Measurements from ENCODE around the gene PSG7.
"Not testable (repeated sequence)": the region's sequence is repeated elsewhere in the genome, so short reads cannot be mapped to it uniquely, and the experiment has no call there.

PSG7 gene

DNA sequence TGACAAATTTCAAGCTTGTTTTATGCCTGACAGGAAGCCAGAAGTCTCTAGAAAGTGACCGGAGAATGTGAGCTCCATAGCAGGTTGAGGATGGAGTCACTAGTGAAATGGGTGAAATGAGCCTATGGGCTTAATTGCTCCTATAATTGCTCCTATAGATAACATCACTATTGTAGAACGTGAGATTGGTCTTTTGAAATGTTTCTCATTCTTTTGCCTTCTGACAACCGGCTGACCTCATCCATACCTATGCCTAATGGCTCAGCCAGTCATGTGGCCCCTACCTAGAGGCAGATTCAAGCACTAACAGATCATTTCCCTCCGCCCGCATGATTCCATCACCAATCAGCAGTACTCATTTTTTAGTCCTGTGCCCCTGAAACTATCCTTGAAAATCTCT lies 23.5 kb downstream of the PSG7 start:
- DNase-seq, result not testable (repeated sequence)

DNA sequence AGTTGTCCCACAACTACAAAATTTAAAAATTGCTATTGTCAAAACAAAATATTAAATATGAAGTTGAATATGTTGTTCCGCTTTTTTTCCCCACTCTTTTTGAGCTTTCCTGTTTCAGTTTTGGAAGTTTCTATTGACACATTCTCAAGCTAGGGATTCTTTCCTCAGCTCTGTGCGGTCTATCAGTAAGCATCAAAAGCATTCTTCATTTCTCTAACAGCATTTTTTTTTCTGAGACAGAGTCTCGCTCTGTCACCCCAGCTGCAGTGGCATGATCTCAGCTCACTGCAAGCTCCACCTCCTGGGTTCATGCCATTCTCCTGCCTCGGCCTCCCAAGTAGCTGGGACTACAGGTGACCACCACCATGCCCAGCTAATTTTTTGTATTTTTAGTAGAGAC lies 24.1 kb downstream of the PSG7 start:
- not testable (repeated sequence) for DNase-seq

DNA sequence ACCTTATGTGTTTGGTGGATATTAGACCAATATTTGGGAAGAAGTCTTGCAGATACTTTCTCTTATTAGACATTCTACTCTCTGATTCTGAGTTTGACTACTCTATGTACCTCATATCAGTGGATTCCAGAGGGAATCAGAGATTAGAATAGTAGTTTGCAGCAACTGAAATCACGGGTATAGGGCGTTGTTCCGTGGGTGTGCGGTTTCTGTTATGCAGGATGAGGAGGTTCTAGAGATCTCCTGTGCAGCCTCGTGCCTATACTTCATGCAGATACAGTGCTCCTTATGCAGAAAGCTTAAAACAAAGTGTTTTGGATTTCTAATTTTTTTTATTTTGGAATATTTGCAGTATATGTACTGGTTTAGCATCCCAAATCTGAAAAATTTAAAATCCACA lies 25.3 kb downstream of the PSG7 start:
- DNase-seq, result not testable (repeated sequence)

DNA sequence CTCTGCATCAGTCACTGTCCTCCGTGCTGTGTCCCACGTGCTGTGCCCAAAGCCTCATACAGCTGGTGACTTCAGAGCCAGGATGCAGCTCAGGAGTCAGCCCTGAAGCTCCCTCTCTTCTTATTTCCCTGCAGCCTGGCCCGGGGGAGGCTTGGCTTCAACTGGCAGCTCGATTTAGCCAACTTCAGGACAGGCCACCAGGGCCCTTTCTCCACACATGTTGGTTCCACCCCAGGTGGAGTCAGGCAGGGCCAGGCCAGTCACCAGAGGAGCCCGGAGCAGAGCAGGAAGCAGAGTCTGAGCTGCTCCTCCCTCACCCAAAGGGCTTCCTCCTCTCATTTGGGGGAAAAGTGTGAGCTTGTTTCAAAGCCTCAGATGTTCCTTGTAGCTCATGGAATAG lies 30.8 kb downstream of the PSG7 start:
- DNase-seq, result not testable (repeated sequence)

DNA sequence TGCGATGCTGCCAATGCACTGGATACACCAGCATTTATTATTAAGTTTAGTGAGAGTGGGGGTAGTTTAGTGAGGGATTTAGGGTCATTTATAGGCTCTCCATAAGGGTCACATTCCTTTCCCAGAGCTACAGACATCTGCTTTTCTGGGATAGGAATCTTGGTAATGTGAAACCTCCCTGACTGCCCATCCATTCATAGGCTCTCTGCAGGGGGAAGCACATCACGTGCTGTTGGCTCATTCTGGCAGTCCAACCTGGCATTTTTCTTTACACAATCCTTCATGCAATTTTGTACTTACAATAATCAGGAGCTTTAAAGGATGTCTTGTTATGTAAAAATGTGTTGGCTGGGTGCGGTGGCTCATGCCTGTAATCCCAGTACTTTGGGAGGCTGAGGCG lies 36.4 kb downstream of the PSG7 start:
- not testable (repeated sequence) for DNase-seq

DNA sequence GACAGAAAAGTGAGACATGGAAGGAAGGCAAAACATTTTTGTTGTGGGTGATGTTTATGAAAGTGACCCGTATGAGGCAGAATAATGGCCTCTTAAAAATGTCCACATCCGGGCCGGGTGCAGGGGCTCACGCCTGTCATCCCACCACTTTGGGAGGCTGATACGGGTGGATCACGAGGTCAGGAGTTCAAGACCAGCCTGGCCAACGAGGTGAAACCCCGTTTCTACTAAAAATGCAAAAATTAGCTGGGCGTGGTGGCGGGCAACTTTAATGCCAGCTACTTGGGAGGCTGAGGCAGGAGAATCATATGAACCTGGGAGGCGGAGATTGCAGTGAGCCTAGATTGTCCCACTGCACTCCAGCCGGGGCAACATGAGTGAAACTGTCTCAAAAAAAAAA lies 37.3 kb downstream of the PSG7 start:
- DNase-seq, result not testable (repeated sequence)

DNA sequence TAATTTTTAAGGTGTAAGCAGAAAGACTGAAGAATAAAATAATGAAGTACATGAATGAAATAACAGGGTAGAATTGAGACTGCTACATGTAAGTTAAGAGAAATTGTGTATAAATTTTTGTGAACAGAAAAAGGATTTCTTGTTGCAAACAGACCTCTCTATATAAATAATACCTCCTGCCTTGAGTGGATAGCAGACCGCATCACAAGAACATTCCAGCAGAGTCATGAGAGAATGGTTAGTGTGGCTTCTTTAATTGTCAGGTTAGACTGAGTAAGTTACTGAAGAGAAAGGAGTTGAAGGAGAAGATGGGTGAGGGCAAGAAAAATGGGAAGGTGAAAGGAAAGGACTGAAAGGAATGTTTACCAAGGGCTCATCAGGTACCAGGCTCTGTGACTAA lies 37.9 kb downstream of the PSG7 start:
- not testable (repeated sequence) for DNase-seq

DNA sequence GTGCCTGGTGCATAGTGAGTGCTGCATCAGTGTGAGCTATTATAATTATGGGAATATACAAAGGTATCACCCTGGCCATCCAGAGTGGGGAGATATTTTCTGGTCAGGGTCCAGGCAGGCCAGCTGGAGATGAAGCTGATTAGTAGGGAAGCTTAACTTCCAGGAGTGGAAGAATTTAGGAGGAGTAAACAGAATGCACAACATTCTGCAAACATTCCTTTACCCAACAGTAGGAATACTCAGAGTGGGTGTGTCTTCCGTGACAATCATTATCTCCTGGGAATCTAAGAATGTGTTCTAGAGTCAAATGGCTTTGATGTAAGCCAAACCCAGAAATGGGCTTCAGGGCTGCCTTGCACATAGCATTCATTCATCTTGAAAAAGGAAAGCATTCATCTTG lies 38.4 kb downstream of the PSG7 start:
- DNase-seq, result not testable (repeated sequence)

DNA sequence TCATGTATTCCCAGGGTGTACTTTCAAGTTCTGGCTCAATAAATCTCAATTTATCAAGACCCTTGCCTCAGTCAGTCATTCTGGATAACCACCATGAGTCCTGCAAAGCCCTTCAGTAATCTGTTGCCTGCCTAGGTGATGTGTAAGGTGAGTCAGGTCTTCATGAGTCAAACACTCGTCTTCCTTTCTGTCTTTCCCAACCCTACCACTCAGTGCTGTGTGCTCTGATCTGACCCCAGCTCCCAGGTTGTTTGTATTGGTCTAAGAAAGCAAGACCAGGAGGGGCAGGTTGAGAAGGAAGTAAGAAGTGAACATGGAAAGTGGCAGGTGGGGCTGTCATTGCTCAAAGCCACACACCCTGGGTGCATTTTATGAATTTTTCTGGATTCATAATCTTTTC lies 39.3 kb downstream of the PSG7 start:
- not testable (repeated sequence) for DNase-seq

DNA sequence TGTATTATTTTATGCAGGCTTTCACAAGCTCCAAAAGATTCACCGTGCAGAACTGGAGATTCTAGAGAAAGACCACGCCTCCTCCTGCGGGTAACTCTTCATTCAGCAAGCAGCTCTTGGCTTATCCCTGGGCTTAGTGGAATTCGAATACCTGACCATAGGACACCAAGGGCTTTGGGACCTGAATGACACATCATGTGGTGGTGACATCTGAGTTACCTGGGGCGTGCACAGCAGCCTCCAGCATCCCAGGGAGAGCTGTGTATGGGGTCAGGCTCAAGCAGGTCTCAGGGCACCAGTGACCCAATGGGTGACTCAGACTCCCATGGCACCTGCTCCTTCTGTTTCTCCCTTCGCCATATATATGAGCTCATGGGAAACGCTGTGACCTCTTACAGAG lies 46.6 kb downstream of the PSG7 start:
- not testable (repeated sequence) for DNase-seq

DNA sequence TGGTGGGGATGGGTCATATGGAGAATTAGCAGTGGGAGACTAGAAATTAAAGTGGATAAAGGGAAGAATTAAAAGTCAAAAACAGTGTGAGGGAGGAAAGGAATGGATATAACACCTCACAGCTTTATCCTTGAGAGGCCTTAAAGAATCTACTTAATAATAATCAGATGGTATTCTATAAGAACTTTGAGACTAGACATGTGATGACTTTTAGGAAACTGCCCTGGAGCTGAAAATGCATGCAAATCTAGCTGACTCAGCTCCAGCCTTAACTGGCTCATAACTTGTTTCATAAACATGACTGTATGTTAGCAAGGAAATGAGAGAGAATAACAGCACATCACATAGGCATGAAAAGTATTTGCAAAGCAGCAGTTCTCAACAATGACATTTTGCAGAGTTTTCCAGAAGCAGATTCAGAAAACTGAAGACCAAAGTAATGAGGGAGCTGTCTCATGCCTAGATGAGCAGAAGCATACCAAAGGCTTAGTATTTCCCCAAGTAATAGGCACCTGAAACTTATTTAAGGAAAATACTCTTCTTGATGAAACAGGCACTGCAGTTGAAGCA lies 49.0 kb downstream of the PSG7 start:
- DNase-seq, result peak; percentile 22

DNA sequence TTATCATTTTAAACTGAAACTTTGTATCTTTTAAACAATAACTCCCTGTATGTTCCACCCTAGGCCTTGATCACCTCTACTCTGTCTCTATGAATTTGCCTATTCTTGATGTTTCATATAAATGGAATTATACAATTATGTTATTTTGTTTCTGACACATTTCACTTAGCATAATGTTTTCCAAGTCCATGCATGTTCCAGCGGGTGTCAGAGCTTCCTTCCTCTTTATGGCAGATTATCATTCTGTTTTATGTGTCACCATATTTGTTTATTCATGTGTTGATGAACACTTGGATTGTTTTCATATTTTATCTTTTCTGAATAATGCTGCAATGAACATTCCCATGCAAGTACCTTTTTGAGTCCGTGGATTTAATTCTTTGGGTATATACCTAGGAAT lies 54.3 kb downstream of the PSG7 start:
- not testable (repeated sequence) for DNase-seq

DNA sequence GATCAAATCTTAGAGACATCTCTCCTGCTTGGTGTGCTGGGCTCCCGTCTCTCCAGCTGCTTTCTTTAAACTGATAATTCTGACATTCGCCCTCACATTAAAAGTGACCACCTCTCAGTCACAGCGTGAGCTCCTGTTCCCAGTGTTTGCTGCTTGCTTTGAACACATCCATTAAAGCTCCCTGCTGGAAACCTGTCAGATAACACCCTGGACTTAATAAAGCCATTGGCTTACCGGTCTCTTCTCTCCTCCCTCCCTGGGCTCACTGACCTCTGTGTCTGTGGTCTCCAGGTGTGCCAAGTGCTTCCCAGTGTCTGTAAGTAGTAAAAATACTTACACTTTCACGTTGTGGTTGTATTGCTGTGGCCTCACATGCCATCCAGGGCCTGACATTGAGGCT lies 55.0 kb downstream of the PSG7 start:
- DNase-seq, result not testable (repeated sequence)

DNA sequence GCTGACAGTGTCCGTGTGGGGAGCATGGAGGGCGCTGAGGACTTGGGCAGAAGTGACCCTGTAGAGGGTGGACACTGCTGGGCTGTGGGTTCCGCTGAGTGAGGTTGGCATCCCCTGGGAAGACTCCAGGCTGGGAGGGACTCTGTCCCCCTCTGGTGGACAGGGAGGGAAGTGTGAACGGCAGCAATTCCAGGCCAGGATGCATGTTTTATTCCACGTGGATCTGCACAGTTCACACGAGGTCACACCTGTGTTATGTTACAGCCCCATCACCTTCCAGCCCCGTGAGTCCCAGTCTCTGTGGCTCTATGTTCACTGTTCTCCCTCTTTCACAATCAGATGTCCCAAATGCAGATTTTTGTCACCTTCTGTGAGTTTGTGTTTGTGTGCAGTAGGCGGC lies 55.7 kb downstream of the PSG7 start:
- not testable (repeated sequence) for DNase-seq

DNA sequence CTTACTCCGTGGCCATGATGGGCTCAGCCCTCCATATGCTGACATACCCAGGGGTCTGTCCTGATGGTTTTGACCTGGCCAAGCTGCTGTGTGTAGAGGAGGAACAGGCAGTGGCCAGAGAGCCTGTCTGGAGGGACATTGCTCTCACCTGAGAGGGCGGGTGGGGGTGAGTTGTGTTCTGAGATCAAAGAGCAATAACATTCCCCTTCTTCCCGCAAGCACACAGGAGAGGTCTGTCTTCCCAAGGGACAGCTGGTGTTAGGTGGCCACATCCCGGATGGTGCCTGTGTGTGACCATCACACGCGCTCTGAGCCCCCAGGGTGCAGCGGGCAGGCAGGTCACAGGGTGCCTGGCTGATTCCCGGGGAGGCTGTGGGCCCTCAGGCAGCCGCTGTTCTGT lies 56.4 kb downstream of the PSG7 start:
- not testable (repeated sequence) for DNase-seq

DNA sequence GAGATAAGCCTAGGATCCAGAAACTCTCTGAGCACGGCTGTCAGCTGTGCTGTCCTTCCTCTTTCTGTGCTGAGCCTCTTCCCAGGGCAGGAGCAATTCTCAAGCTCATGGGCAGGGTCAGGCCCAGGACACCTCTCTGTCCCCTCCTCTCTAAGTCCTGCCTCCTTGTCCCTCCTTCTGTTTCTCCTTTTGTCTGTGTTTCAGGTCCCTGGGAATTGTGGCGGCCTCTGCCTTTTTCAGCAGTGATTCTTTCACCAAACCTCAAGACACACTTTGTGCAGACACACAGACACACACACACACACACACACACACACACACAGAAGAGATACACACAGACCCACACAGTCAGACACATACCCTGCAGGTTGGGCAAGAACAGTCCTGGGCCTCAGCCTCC lies 57.4 kb downstream of the PSG7 start, which contains the start of gene PSG1:
PSG1 (minus strand) TSS at position 101 of the 400 bp plus-strand sequence. CDS start 132 bp downstream, outside the sequence.
- DNase-seq, result no peak

DNA sequence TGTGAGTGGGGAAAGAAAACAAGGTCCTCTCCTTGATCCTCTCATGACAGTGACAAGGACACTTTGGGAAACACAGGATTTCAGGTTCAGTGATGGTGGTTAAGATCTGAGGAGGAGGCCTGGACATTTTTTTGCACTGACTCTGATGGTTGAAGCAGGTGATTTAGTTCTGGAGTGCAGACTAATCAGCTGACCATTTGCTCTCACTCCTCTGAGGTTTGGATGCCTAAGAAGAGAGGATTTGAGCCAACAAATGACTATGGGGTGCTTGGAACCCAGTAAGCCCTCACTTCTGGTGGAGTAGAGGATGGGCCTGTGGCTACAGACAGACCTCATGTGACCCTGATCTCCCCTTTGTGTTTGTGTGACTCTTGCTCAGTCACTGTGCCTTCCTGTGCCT lies 60.4 kb downstream of the PSG7 start:
- not testable (repeated sequence) for DNase-seq

DNA sequence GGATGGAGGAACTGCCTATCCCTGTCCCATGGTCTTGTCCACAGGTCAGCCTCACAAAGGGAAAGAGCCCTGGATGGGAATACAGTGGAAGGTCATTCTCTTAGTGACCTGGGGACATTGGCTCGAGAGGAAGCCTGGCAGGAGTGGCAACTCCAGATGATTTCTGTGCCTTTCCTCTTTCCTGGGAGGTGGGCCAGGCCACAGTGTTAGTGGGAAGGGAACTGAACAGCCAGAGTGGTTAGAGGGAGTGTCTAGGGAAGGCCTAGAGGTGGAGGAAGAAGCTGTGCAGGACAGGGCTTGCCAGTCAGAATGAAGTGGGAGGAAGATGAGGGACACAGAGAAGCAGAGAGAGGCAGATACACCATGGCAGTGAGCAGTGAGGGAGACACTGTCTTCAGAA lies 61.1 kb downstream of the PSG7 start:
- peak; percentile 22 for DNase-seq

DNA sequence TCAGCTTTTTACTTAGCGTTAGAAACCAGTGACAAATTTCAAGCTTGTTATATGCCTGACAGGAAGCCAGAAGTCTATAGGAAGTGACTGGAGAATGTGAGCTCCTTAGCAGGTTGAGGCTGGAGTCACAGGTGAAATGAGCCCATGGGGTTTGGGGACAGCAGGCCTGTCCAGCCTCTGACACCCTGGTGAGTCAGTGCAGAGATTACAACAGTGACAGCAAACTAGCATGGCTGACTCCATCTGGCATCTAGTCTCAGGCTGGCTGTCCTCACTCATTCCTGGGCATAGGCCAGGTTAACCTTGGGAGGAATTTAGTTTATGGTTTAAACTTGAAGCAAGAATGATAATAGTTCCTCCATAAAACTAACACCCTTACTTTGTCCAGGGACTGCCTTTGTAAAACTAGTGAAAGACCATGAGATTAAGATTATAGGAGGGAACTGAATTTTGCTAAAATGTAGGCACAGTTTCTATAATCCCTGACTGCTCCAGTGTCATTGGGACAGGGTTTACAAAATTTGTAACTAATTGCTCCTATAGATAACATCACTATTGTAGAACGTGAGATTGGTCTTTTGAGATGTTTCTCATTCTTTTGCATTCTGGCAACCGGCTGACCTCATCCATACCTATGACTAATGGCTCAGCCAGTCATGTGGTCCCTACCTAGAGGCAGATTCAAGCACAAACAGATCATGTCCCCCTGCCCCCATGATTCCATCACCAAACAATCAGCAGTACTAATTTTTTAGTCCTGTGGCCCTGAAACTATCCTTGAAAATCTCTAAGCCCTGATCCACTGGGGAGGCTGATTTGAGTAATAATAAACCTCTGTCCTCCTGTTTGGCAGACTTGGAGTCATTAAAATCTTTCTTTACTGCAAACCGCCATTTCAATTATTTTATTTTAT lies 61.9 kb downstream of the PSG7 start:
- DNase-seq, result peak; percentile 79

DNA sequence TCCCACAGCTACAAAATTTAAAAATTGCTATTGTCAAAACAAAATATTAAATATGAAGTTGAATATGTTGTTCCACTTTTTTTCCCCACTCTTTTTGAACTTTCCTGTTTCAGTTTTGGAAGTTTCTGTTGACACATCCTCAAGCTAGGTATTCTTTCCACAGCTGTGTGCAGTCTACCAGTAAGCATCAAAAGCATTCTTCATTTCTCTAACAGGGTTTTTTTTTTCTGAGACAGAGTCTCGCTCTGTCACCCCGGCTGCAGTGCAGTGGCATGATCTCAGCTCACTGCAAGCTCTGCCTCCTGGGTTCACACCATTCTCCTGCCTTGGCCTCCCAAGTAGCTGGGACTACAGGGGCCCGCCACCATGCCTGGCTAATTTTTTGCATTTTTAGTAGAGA lies 62.9 kb downstream of the PSG7 start:
- DNase-seq, result not testable (repeated sequence)
